Left forelimb (tissue), 1 donor: ENCODE data around the gene CRADD.
A peak's percentile ranks its signal among the peaks of the same experiment; 100 is the strongest.
"Not testable (repeated sequence)": the region's sequence is repeated elsewhere in the genome, so short reads cannot be mapped to it uniquely, and the experiment has no call there.

Experiments used
- DNase-seq: peaks from one replicate; pipeline ENCODE4 v3.0.0-alpha.2; 2018; ENCODE audit warnings: low spot score

The CRADD gene

DNA sequence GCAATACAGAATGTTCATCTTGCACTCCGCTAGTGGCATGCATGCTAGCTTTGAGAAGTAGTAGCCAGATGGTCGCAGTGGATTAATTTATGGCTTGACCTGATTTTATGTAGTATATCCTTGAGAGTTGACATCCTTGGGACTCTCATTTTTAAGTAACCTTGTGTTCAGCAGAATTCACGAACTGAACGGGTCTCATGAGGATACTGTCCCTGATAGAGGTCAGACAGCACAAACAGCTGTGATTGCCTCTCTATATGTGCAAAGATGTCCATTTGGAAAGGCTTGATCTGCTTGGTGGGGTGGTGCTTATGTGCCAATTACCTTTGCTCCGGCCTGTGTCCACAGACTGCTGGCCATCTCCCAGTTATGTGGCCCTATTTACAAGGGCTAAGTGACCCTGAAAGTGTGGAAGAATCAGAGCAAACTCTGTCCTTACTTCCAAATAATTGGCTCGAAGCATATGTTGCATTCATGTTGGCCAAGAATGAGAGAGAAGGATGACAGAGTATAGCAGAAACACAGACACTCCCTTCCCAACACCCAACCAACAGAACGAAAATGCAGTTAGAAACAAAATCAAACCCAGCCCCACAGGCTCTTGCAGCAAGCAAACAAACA, 167.1 kb downstream of the CRADD start:
- no peak for DNase-seq

DNA sequence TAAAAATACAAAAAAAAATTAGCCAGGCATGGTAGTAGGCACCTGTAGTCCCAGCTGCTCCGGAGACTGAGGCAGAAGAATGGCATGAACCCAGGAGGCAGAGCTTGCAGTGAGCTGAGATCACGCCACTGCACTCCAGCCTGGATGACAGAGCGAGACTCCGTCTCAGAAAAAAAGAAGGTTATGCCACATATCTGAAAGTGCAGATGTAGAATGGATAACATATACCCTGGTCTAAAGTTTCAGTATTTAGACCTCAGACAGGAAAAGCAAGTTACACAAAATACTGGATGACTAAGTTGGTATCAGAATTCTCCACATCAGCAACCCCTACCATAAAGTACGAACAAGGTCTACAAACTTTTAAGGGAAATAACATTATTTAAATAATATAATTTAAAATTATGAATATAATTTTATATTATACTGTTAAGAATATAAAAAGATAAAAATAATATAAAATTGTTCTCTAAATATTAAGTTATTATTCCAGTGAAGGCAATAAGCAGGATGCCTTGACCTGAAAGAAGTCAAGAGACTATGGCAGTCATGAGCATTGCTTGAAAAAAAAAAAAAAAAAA, 169.9 kb downstream of the CRADD start:
- no peak for DNase-seq

DNA sequence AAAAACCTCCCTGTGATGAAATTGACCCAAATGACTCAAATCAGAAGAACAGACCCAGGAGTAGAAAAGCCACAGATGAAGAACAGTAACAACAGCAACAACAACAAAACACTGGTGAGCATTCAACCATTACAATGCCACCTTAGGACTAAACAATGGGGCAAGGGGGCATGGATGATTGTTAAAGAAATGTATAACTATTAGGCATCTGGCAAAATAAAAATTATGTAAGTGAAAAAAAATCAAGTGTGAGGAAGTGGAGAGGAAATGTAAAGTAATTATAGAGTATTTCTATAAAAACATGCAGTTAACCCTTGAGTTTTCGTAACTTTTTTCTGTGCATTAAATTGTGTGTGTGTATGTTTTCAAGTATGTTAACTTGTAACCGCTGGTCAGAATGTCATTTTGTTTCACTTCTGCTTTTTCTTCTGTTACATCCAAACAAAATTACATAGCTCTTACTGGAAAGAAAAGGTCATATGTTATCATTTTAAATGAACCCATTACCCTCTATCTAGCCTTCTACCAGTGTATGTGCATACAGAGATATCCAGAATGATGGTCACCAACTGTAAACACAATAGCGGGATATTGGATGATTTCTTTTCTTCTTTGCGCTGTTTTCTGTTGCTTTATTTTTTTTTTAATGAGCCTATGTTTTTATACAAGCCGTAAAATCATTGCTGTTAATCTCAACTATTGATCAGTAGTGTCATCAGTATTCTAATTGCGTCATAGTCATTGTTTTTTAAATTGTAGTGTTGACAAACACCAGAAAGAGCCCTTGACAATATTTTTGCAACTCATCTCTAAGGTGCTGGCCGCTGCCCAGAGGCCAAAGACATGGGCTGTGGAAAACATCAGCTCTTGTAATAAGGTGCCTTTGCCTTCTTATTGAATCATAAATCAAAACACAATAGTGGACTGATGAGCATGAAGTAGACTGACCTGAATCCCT, 170.6 kb downstream of the CRADD start:
- no peak for DNase-seq

DNA sequence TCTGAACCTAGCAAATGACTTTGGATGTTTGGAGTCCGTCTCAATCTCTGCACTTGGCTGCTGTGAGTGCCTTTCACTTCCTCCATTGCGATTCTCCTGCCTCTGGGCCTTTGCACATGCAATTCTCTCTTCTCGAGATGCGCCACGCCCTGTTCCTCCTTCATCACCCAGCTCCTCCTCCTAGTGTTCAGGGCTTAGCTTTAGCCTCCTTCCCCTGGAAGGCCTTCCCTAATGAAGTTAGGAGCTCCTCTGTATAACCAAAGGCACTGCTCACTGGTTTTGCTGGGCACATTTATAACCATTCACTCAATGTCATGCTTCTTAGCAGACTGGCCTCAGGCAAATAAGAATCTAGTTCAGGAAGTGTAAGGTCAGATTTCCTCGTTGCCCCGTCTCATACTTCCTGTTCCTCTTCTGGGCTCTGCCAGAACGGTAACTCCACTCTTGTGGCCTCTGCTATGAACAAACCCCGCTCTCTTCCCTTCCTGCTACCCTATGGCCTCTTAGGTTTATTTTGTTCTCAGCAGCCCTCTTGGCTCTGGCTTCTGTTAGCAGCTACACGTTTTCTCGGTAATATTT, 171.4 kb downstream of the CRADD start:
- DNase-seq: no peak

DNA sequence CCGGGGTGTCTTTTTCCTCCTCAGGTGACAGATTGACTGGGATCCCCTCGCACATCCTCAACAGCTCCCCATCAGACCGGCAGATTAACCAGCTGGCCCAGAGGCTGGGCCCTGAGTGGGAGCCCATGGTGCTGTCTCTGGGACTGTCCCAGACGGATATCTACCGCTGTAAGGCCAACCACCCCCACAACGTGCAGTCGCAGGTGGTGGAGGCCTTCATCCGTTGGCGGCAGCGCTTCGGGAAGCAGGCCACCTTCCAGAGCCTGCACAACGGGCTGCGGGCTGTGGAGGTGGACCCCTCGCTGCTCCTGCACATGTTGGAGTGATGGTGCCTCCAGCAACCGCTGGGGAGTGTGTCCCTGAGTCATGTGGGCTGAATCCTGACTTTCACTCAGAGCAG, 172.8 kb downstream of the CRADD start:
- DNase-seq: no peak

DNA sequence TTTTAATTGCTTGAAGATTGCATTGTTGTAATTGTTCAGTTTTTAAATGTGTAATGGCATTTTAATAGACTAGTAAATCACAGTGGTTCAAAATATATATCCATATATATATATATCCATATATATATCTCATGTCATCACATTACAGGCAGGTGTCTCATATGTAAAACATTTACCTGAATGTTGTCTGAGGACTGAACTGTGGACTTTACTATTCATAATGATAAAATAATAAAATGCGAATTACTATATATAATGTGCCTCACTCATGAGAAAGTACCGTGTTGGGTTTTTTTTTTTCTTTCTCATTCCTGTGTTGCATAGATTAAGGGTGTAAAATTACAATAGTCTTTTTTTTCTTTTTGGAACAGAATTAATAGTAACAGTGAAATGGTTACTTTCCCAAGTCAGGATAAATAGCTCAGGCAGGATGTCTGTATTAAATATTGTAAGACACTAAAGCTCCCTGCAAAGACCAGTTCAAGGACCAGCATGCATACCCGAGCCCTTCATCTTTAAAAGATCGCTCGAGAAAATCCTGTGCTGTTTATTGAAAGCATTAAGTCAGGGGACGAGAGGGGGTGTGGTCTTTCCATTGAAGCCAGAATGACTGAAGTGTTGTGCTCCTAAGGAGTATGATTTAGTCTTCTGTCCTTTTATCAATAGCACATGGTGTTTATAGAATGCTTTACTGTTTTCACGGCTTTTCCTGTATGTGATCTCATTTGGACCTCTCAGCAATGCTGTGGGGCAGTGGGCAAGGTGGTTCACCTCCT, 173.5 kb downstream of the CRADD start:
- no peak for DNase-seq

DNA sequence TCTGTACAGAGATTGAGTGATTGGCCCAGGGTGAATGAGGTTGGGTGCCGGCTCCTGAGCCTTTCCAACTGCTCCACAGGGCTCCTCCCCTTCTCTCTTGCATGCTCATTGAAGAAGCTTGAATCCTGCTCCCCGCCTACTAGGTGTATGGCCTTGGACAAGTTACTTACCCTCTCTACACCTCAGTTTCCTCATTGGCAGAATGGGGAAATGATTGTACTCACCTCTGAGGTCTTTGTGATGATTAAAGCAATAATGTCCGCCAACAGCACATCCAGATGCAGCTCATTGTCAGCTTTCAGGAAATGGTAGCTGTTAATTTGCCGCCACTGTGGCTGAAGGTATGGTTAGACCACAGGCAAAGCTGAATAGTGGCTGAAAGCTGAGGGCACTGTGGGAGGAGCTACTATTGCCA, 174.1 kb downstream of the CRADD start:
- no peak for DNase-seq

DNA sequence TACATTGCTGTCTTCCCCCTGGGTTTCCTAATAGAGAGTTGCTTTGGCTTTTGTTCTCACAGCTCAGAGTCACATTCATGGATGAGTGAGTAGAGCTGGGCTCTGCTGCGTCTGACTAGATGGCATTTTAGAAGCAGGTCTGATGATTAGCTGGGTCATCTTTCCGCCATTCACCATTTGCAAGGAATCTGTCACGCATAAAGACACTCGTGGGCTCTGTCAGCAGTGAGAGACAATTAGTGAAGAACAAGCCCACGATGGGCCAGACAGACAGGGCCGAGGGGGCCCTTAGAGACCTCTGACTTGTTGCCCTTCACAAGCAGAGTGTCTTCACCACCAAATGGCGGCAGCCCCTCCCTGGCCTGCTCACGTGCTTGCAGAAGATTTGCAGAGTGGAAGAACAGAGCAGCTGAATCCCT, 175.0 kb downstream of the CRADD start:
- no peak for DNase-seq

DNA sequence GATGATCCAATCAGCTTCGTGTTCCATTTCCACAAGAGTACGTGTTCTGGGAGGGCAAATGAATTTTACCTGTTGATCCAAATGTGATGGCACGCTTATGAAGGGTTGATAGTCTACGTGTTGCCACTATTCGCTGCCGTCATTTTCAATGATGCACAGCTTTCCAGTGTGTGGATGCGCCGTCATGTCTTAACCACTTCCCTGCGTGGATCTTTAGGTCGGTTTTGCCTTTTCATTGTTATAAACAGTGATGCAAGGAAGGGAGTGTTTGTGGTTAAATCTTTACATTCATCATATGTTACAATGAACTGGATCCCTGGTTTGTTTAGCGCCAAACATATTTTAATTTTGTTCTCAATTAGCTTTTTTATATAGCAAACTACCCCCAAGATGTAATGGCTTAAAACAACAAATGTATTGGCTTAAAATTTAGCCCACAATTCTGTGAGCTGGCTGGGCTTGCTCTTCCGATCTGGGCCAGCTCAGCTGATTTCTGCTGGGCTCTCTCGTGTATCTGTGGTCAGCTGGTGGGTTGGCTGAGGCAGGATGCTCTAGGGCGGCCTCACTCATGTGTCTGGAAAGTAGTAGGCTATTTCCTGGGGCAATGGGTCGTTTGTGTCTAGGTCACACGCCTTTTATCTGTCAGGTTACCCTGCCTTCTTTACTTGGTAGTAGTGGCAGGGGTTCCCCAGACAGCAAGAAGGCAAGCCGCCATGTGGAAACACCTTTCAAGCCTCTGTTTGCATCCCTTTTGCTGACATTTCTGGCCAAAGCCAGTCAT, 176.7 kb downstream of the CRADD start:
- DNase-seq: no peak

DNA sequence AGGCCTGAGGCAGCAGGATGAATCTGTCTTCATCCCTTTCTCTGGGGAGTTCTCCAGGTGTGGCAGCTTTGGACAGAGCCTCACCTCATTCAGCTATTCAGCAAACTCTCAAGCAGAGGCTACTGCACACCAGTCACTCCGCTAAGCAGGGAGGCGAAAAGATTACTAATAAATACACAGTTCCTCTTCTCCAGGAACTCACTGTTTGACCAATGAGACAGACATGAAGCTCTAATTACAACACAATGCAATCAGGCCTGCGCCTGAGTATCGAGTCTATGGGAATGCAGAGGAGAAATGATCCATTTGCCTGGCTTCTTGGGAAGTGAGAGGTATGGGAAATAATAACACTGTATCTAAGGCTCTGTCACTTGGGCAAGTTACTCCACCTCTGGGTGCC, 178.1 kb downstream of the CRADD start:
- no peak for DNase-seq

DNA sequence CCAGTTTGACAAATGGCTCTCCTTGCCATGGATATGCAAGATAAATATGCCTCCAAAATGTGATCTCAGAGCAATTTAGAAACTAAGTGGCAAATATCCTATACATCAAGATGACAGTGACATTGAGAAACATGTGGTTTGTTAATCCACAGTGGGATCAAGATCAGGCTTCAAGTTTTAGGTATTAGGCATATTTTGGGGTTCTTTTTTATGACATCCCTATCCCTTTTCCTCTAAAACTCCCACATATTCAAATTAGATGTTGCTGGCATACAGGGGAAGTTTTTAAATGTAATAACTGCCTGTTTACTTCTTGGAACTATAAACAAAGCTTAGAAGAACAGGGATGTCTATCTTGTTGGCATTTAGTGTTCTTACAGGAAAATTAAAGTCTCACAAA, 179.4 kb downstream of the CRADD start:
- no peak for DNase-seq

DNA sequence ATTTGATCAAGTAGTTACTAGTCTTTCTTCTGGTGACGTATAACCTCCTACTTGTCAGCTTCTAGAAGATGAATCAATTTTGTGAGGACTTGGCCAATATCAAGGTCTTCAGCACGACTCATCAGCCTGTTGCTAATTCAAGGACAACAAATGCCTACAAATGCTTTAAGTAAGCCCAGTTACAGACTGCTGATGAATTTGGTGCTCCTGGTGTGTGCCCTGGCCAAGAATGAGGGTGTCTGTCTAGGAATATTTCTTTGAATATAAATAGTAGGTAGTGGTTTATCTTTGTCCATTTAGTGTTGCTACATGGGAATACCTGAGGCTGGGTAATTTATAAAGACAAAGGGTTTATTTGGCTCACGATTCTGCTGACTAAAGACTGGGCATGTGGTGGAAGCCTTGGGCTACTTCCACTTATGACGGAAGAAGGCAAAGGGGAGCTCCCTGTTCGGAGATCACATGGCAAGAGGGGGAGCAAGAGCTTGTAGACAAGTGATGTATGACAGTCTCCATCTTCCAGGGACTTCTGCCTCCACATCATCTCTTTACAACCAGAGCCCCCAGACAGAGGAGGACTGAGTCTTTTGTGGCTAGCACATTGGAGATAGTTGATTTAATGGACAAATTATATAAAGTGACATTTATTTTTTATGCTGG, 180.2 kb downstream of the CRADD start:
- DNase-seq: no peak

DNA sequence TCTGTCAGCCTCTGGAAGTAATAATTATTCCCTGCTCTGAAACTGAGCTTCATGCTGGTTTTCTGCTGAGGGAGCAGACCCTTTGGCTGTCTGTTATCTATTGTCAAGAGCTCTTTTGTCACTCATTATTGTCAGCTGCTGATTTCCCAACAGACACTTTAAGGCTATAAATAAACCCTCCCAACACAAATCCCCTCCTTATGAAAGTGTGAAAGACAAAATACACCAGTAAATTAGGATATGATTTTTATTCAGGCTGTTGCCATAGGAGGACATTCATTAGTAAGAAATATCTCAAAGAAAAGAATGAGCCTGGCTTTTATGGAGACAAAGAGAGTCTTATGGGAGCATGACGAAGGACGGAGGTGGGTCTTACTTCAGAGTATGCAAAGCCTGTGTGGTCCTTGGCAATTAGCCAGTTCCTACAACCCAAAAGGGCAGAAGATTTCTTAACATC, 180.8 kb downstream of the CRADD start:
- no peak for DNase-seq

DNA sequence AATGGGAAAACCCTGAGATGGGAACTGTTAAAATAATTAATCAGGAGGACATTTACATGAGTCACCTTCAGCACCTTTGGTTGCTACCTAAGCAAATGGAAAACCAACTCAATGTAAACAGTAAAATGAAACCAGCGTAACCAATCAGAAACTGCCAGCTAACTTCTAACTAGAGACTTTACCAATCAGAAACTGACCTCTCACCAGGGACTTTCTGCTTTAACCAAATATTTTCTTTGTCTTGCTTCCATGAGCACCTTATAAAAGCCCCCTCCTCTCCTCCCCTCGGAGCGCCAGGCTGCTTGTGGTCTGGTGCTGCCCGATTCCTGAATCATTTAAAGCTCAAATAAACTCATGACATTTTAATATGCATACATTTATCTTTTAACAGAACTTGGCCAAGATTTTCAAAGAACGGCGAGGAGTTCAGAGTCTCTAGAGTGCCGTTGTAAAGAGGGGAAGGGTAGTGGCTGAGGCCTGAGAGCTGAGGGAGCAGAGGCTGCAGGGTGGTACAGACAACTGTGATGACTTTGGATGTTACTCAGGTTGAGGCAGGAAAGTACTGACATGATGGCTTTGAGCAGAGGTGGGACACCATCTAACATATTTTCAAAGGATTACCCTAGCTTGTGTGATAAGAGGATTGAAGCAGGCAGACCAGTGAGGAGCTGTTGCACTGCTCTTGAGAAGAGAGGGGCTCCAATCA, 183.6 kb downstream of the CRADD start:
- DNase-seq: no peak

DNA sequence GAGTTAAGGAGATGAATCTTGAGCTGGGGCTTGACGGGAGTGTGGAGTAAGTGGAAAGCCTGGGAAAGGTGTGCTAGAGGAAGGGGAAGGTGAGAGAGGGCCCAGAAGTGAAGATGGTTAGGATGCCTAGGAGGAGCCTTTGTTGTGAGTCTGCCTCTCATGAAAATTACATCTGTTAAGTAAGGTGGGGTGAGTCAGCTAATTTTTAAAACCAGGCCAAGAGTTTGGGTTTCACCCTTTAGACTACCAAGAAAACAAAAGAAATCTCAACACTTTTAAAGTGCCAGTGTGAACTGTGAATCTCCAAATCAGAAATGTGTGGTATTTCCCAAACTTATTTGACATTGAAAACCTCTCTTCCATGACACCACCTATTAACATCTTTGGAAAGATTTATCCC, 185.2 kb downstream of the CRADD start:
- DNase-seq: no peak

DNA sequence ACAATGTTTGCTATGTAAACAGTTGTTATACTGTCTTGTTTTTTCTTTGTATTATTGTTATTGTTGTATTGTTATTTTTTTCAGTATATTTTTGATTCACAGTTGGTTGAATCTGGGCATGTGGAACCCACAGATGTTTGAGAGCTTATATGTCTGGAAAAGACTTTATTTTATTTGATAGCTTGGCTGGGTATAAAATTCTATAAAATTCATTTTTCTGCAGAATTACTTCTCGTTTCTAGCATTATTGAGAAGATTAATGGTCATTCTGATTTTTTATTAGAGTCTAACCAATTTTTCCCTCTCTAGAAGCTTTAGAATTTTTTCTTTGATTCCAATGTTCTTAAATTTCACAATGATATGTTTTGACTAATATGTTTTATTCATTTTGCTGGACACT, 188.6 kb downstream of the CRADD start:
- no peak for DNase-seq

DNA sequence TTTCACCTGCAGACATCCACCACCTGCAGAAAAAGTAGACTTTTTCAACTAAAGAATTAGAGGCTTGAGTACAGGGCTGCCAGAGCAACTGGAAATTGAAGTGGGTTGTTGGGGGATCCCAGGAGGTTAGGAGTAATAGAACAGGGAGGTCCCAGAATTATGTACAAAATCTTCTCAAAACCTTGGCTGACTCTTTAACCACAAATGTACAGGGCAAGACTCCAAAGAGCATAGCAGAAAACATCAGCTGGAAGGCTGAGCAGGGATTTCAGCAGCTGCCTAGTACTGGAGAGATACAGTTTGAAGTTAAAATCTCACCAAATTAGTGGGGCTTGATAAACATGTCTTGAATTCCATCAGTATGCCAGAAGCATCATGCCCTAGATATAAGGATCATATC, 191.6 kb downstream of the CRADD start:
- DNase-seq: no peak

DNA sequence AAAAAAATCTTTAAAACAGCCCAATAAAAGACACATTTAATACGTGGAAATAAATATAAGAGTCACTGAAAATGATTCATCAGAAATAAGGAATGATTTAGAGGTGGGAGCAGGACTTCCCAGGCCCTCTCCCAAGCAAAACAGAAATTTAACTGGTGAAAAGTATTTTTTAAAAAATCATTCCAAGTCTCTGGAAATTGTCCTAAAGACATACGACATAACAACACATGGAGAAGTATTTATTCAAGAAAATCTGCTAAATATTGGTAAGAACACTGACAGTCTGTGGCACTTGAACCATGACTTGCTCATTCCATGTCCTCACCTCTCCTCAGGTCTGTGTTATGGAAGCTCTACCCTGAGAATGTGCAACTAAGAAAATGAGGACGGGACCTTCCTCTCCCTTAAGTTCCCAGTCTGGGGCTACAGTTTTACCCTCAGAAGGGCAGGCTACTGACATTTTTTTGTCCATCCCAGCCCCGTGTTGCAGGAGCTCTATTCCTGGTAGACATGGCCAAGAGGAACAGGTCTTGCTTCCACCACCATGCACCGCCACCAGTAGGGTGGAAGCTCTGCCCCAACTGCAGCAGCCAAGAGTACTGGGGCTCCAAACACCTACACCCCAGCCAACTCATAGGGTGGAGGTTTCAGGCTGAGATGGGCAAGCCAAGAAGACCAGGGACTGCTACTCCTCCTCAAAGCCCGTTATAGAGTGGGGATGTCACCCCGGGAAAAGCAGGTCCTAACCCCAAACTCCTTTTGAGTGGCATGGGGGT, 193.0 kb downstream of the CRADD start:
- DNase-seq: peak; percentile 30

DNA sequence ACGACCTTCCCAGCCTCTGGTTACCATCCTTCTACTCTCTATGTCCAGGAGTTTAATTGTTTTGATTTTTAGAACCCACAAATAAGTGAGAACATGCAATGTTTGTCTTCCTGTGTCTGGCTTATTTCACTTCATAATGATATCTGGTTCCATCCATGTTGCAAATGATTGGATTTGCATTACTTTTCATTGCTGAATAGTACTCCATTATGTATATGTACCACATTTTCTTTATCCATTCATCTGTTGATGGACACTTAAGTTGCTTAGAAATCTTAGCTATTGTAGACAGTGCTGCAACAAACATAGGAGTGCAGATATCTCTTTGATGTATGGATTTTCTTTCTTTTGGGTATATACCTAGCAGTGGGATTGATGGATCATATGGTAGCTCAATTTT, 194.4 kb downstream of the CRADD start:
- not testable (repeated sequence) for DNase-seq
